NK-92 (cell line): ENCODE data around the gene SIPA1.
"Not testable (repeated sequence)": the region's sequence is repeated elsewhere in the genome, so short reads cannot be mapped to it uniquely, and the experiment has no call there.

Experiments
- DNase-seq: peaks from one replicate; lab custom pipeline; 2025; ENCODE audit not compliant: unreplicated experiment; lab: John Stamatoyannopoulos, UW

Gene SIPA1

DNA sequence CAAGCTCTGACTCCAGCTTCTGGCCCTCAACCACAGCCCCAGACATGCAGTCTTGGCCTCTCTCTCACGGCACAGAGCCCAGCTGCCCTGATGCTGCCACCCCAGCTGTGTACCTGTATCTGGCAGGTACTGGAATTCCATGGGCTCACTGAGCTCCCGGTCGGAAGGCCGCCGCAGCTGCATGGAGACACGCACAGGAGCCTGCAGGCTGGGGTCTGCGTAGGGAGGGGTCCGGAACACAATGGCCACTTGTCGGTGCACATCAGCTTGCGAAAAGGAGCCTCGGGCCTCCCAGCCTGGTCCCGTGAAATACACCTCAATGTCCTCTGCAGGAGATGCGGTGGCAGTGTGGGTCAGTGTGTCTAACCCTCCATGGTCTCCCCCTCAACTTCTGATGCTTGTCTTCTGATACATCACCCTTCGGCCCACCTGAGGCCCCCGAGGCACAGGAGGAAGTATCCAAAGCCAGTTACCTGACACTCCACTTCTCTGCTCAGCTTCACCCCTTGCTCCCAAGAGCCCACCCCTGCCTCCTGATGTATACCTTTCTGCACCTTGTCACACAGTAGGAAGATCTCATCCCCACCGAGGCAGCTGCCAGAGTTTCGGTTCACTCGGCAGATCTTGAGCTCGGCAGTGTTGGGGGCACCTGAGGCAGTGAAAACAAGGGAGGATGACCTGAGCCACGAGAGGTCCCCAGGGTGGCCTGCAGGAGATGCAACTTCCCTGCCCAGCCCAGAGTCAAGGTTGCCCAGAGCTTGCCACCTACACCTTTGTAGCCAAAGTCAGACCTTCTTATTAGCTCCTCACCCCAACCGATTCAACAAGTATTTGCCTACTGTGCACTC is 20.5 kb downstream of the SIPA1 start:
- no peak for DNase-seq

DNA sequence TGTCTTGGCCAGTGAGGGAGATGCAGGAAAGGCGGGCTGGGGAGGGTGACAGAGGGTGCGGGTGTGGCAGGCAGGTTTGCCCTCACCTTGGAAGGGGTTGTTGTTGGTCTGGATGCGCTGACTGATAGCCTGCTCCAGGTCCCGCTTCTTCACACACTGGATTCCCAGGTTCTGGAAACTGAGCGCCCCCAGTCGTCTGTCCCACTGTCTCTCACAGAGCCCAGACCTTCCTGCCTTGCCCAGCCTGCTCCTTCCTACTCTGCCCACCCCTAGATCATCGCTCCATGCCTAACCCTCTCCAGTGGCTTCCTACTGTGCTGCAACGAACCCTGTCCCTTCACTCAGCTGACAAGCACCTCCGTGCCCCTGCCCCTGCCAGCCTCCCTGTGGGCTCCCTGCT is 22.1 kb downstream of the SIPA1 start:
- no peak for DNase-seq

DNA sequence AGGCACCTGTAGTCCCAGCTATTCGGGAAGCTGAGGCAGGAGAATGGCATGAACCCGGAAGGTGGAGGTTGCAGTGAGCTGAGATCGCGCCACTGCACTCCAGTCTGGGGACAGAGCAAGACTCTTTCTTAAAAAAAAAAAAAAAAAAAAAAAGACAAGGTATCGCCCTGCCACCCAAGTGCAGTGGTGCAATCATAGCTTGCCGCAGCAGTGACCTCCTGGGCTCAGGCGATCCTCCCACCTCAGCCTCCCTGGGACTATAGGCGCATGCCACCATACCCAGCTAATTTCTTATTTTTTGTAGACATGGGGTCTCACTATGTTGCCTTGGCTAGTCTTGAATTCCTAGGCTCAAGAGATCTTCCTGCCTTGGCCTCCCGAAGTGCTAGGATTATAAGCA is 23.0 kb downstream of the SIPA1 start:
- DNase-seq: not testable (repeated sequence)

DNA sequence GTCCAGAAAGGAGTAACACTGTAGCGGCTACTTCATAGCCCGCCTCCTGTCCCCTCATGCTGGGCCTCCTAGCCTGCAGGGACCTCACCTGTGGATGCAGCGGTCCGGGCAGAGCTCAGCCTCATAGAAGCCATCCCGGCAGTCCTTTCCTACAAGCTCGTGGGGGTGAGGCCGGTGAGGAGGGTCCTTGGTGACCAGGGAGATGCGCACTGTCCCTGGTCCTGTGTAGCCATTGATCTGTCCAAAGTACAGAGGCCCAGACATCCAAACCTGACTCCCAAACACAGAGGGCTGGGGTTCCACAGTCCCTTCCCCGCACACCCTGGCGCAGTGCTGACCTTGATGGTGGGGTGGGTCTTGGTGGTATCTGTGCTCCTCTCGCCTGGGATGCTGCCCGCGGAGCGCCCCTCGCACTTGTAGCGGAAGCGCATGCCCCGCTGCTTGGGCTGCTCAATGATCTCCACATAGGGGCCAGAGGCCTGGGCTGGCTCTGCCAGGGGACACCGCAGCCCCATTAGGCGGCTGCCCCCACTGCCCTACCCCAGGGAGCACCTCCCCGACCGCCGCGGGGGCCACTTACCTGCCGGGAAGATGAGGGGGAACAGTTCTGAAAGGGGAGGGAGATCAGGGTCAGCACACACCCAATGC is 23.8 kb downstream of the SIPA1 start:
- DNase-seq: no peak

DNA sequence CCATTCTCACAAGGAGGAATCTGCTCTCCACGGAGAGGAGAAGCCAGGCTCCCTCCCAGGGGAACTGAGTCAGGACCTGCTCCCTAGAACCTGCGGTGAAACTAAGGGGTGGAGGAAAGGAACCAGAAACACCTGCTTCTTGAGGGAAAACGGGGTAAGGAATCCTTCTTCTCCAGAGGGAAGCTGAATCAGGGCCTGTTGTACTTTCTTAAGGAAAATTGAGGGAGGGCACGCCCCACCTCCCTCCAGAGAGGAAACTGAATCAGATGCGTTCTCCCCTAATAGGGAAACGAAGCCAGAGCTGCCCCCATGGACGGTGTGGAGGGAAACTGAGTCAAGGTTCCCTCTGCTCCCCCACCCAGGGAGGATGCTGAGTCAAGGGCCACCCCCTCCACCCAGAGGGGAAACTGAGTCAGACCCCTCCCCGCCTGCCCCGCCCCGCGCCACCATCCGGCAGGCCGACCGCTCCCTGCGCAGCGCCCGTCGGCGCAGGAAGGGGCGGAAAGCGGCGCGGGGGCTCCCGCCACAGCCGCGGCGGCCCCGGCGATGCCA is 24.4 kb downstream of the SIPA1 start:
- DNase-seq: no peak

DNA sequence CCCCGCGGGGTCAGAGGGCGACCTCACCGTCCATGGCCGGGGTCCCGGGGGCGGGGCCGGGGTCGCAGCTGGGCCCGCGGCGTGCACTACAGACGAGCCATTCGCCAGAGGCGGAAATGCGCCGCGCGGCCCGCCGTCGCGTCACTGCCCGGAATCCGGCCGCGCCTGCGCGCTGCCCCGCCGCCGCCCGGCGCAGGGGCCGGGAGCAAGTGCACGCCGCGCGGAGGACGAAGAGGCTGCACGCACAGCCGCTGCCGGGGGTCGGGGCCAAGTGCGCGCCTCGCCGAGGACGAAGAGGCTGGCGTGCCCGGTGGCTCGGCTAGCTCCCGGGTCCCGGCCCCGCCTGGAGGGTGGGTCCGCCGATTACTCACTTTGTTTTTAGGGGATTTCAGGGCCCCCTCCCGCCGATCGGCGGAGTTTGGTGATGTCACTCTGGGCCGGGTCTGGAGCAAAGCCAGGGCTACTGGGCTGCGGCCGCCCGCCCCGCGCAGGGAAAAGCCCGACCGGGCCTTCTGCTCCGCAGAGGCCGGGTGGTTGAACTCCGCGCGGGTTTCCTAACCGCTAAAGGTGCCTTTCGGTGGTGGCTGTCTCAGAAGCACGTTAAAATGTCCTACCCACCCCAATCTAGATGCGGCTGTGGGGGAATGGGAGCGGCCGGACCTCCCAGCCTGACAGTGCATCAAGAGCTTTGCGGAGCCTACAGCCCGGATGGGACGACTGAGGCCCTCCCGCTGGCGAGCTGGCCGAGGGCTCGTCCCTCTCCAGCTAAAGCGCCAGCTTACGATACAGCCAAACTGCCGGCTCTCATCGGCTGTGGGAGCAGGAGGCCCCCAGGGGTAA is 25.1 kb downstream of the SIPA1 start, which contains the start of gene RELA:
Gene RELA, minus strand, starts transcription at position 118 of the 840 bp plus-strand sequence. Its CDS starts 84 bp downstream, at position 34.
- DNase-seq: no peak

DNA sequence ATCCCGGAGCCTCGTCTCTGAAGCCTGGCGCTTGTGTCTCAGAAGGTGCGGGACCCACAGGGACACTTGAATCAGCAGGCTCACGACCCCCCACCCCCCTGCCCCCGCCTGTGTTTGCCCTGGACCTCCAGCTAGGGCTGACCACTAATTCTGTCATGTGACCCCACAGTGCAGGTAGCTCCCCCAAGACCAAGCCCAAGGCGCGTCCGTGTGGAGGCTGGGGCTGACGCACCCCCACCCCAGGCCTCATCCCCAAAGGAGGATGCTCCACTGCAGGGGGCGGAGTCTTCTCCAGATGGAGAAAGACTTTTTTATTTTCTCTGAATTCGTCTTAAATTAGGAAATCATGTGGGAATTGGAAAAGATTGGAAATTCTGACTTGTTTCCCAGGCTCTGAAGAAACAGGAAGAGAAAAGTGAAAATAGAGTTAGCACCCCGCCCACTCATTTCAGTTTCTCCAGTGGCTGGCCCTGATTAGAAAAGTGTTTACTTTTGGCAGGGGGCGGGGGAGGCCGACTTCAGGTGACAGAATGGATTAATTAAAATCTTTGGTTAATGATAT is 25.8 kb downstream of the SIPA1 start:
- DNase-seq: no peak

DNA sequence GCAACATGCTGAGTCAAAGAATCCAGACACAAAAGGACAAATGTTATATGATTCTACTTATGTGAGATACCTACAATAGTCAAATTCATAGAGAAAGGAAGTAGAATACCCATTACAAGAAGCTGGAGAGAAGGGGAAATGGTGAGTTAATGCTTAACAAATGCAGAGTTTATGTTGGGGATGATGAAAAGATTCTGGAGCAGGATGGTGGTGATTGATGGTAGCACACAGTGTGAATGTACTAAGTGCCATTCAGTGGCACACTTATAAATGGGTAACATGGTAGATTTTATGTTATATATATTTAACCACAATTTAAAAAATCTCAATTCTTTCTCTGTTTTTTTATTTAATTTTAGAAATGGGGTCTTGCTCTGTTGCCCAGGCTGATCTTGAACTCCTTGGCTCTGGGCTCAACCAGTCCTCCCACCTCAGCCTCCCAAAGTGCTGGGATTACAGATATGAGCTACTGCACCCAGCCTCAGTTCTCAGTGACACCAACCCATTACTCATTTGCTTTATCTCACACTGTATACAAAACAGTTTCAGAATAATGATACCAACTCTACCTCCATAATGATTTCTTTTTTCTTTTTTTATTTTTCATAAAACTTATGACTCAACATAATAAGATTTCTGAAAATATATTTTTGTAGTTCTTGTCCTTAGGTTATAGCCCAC is 34.4 kb downstream of the SIPA1 start:
- no peak for DNase-seq

DNA sequence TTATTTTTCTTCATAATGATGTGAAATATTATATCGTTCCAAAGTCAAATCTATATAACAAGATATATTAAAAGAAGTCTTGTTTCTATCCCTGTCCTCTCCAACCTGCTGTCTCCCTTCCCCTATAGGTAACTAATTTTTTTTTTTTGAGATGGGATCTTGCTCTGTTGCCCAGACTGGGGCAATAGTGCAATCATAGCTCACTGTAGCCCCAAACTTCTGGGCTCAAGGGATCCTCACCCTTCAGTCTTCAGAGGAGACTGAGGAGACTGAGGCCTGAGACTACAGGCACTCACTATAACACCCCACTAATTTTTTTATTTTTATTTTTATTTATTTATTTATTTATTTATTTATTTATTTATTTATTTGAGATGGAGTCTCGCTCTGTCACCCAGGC is 35.1 kb downstream of the SIPA1 start:
- DNase-seq: no peak

DNA sequence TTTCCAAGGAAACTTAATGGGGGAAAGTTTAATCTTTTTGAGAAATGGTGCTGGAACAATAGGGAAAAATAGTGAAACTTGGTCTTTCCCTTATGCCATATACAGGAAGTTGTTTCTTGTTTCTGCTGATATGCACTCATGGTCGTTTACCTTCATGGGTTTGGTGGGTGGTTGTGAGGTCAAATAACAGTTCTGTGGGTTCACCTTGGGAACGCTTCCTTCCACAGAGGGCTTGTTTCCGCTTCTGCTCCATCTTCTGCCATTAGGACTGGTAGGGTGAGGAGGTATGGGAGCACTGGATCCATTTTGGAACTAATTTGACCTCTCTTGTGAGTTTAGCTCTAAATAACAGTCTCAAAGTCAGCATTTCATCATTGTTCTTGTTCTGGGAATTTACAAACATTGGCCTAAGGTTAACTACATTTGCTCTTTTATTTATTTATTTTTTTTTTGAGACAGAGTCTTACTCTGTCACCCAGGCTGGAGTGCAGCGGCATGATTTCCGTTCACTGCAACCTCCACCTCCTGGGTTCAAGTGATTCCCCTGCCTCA is 42.4 kb downstream of the SIPA1 start:
- DNase-seq: no peak

DNA sequence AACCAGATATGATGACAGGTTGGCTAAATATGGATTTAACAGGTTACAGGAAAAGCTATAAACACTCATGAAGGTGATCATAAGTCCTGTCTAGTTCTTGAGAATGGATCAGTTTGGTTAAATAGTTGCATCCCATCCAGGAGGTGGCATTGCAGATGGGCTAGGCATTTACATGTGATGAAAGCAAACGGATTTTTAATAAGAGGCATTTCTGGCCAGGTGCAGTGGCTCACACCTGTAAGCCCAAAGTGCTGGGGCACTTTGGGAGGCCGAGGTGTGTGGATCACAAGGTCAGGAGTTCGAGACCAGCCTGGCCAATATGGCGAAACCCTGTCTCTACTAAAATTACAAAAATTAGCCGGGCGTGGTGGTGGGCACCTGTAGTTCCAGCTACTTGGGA is 45.6 kb downstream of the SIPA1 start:
- DNase-seq: not testable (repeated sequence)

DNA sequence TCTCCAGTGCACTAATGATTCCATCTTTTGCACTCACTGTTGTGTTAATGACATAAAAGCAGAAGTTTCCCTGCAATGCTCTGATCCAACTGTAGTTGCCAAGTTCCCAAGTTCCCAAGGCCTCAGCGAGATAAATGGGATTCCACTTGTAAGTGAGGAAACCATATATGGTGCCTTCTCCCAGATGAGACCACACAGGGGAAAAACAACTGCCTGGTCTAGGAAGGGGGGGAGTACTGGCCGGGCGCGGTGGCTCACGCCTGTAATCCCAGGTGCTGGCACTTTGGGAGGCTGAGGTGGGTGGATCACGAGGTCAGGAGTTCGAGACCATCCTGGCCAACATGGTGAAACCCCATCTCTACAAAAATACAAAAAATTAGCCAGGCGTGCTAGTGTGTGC is 48.1 kb downstream of the SIPA1 start:
- no peak for DNase-seq

DNA sequence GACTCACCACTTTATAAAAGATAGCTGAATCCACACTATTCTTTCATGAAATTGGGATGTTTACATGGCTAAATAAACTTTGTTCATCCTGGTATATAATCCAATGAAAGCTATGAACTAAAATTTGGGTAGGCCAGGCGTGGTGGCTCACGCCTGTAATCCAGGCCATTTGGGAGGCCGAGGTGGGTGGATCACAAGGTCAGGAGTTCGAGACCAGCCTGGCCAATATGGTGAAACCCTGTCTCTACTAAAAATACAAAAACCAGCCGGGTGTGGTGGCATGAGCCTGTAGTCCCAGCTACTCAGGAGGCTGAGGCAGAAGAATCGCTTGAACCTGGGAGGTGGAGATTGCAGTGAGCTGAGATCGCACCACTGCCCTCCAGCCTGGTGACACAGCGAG is 53.9 kb downstream of the SIPA1 start:
- not testable (repeated sequence) for DNase-seq

DNA sequence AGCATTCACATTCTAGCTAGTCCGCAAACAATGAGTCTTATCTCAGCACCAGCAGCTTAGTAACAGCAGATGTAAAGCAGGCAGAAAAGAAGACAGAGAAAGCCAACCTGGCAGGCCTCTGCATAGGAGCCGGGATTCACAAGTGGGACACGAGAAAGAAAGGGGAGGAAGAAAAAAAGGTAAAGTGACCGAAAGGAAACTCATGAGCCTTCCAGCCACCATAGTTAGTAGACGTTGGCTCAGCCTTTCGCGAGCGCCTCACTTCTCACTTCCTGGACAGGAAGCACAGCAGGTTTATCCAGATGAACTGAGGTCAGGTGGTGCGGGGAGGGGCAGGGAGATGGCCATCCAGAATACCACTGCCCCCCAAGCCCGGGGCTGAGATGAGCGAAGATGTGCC is 54.5 kb downstream of the SIPA1 start:
- DNase-seq: no peak

DNA sequence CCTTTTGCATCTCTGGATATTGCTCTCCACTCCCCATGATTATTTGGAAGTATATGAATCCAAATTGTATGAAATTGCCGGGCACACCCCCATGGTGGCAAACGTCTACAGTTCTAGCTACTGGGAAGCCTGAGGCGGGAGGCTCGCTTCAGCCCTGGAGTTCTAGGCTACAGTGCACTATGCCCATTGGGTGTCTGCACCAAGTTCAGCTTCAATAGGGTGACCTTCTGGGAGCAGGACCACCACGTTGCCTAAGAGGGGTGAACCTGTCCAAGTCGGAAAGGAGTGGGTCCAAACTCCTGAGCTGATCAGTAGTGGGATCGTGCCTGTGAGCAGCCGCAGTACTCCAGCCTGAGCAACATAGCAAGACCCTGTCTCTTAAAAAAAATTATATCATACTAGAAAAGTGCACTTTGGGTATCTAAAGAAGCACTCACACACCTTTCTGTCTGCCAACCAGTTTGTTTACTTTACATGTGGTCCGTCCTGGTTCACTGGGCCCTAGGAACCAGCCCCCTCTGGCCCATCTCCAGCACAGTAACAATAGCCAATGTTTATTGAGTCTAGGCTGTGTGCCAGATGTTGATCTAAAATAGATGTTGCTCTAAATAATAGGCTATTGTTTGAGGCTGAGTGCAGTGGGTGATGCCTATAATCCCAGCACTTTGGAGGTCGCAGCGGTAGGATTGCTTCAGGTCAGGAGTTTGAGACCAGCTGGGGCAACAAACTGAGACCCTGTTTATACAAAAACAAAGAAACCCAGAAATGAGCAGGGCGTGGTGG is 57.7 kb downstream of the SIPA1 start:
- DNase-seq: no peak

DNA sequence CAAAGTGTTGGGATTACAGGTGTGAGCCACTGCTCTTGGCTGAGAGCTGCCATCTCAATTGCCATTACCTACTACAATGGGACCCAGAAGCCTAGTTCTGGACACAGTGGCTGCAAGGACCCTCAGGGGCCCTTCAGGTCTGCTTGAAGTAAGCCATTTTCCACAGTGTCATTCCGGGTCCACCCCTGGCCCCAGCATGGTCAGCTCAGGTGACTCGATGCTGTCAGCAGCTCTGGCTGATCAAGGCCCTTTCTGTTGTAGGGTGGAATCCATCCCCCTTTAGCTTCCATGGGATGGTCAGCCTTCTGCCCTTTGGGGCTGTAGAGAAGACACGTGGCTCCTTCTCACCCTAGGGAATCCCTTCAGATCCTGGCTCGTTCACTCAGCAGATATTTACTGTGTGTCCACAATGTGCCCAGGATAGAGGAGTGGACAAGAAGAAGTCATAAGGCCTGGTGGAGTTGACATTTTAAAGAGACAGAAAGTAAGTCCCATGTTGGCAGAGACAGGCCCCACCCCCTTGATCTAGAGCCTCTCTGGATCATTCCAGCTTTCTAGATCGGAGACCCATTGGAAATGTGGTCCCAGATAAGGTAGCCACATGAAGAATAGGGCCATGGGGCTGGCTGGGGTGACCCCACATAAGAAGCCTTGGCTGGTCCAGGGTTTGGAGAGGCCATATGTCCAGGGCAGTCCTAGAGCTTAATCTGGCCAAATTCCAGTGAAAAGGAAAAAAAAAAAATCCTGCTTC is 59.1 kb downstream of the SIPA1 start:
- no peak for DNase-seq

DNA sequence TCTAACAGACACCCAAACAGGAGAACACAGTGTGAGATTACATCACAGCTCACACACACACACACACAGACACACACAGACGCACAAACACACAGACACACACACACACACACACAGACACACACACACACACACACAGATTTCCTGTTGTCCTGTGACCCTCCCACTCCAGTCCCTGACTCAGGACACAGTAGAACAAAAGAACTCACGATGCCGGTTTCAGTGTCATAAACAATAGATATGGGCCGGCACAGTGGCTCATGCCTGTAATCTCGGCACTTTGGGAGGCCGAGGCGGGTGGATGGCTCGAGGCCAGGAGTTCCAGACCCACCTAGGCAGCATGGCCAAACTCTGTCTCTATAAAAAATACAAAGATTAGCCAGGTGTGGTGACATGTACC is 60.3 kb downstream of the SIPA1 start:
- DNase-seq: no peak

DNA sequence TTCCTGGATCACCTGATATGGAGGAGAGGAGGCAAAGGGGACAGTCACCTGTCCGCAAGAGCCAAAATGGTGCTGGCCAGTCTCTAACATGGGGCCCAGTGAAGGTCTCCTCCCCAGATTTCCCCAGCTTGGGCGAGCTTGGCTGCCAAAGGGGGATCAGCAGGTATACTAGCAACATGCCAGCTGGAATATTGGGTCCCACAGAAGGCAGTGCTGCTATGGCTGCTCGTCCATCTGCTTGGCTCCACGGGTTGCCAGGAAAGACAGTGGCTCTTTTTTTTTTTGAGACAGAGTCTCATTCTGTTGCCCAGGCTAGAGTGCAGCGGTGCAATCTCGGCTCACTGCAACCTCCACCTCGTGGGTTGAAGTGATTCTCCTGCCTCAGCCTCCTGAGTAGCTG is 61.4 kb downstream of the SIPA1 start:
- no peak for DNase-seq

DNA sequence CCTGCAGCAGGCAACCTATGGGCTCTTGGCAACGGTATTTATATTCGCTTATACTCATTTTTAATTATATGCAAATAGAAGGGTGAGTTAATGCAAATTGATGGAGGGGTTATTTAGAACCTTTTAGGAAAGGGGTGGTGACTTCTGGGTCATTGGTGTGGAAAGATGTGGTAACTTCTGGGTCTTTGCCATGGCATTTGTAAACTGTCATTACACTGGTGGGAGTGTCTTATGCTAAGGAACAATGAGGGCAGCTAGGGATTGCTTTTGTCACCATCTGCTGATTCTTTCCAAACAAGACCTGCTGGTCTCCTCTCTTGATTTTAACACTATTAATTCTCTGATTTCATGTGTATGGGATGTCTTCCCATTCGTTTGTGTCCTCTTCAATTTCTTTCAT is 62.5 kb downstream of the SIPA1 start:
- no peak for DNase-seq
